KMS-11 (cell line): ENCODE results near the gene PSG11.
"Not testable (repeated sequence)": the region's sequence is repeated elsewhere in the genome, so short reads cannot be mapped to it uniquely, and the experiment has no call there.

Experiments
- H2AFZ ChIP-seq: fragments of 200-600 bp; sonication (generic); 2 replicates; pipeline ENCODE4 v1.6.1; 2016; ENCODE audit warnings: antibody characterized with exemption, mixed run types, low read depth
- H3K27ac ChIP-seq: fragments of 200-600 bp; sonication (generic); 2 replicates; pipeline ENCODE4 v1.6.1; 2016; ENCODE audit warnings: mild to moderate bottlenecking, mixed run types
- H3K27me3 ChIP-seq: fragments of 200-600 bp; sonication (generic); 2 replicates; pipeline ENCODE4 v1.6.1; 2017; ENCODE audit warnings: mild to moderate bottlenecking, low read depth, mixed run types, moderate library complexity; ENCODE audit not compliant: insufficient read depth
- H3K36me3 ChIP-seq: fragments of 200-600 bp; sonication (generic); 2 replicates; pipeline ENCODE4 v1.6.1; 2017; ENCODE audit warnings: mild to moderate bottlenecking, mixed run types; ENCODE audit not compliant: insufficient read depth
- H3K4me1 ChIP-seq: fragments of 200-600 bp; sonication (generic); 2 replicates; pipeline ENCODE4 v1.6.1; 2016; ENCODE audit warnings: mild to moderate bottlenecking, low read depth, mixed run types; ENCODE audit not compliant: poor library complexity, severe bottlenecking
- H3K4me2 ChIP-seq: fragments of 200-600 bp; sonication (generic); 2 replicates; pipeline ENCODE4 v1.7.0; 2016; ENCODE audit warnings: mild to moderate bottlenecking, mixed run types
- H3K4me3 ChIP-seq: fragments of 200-600 bp; sonication (generic); IDR thresholded peaks from 2 replicates; pipeline ENCODE4 v1.6.1; 2017; ENCODE audit warnings: low read depth, low read length, mixed read lengths; ENCODE audit not compliant: insufficient read depth
- H3K79me2 ChIP-seq: fragments of 200-600 bp; sonication (generic); 2 replicates; pipeline ENCODE4 v1.6.1; 2016; ENCODE audit warnings: low read depth, mixed run types; ENCODE audit not compliant: insufficient read depth
- H3K9ac ChIP-seq: fragments of 200-600 bp; sonication (generic); 2 replicates; pipeline ENCODE4 v1.6.1; 2016; ENCODE audit warnings: mild to moderate bottlenecking, mixed run types
- H4K20me1 ChIP-seq: fragments of 200-600 bp; sonication (generic); 2 replicates; pipeline ENCODE4 v1.6.1; 2016; ENCODE audit warnings: mild to moderate bottlenecking, mixed run types; ENCODE audit not compliant: insufficient read depth

PSG11 gene

DNA sequence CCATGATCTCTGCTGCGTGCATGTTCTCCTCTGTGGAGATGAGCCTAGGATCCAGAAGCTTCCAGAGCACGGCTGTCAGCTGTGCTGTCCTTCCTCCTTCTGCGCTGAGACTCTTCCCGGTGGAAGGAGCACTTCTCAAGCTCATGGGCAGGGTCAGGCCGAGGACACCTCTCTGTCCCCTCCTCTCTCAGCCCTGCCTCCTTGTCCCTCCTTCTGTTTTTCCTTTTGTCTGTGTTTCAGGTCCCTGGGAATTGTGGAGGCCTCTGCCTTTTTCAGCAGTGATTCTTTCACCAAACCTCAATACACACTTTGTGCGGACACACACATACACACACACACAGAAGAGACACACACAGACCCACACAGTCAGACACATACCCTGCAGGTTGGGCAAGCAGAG lies at the start of gene PSG11:
TSS of gene PSG11 (minus strand) at position 101 of the 400 bp plus-strand sequence. CDS start at position 4, 97 bp downstream.
- not testable (repeated sequence) for H3K36me3 ChIP-seq, H3K79me2 ChIP-seq, H3K4me3 ChIP-seq, H3K4me1 ChIP-seq, H3K27ac ChIP-seq, H3K9ac ChIP-seq, H3K27me3 ChIP-seq, H2AFZ ChIP-seq, H4K20me1 ChIP-seq, H3K4me2 ChIP-seq

DNA sequence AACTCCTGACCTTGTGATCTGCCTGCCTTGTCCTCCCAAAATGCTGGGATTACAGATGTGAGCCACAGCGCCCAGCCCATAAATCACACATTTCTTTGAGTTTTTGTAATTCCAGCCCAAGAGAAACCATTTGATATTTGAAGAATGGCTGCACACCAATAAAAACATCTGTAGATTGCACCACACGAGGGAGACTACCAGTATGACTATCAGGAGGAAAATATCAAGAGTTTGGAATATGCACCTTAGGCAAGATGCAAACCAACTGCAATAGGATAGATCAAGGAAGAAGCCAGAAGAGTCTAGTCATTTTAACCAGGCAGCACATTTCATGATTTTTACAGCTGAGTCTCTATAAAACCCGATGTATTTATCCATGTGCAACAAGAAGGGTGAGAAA lies 36.1 kb upstream of the PSG11 start:
- not testable (repeated sequence) for H3K4me3 ChIP-seq, H3K9ac ChIP-seq, H3K27ac ChIP-seq, H4K20me1 ChIP-seq, H3K4me1 ChIP-seq, H3K79me2 ChIP-seq, H2AFZ ChIP-seq, H3K27me3 ChIP-seq, H3K36me3 ChIP-seq, H3K4me2 ChIP-seq

DNA sequence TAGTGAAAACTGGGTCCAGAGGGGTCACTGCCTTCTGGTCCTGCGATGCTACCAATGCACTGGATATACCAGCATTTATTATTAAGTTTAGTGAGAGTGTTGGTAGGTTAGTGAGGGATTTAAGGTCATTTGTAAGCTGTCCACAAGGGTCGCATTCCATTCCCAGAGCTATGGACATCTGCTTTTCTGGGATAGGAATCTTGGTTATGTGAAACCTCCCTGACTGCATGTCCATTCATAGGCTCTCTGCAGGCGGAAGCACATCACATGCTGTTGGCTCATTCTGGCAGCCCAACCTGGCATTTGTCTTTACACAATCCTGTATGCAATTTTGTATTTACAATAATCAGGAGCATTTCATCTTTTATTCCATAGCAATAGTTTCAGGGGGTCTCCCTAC lies 35.1 kb upstream of the PSG11 start:
- H4K20me1 ChIP-seq, H3K79me2 ChIP-seq, H3K27me3 ChIP-seq, H3K4me2 ChIP-seq, H3K27ac ChIP-seq, H3K4me3 ChIP-seq, H2AFZ ChIP-seq, H3K9ac ChIP-seq, H3K4me1 ChIP-seq, H3K36me3 ChIP-seq: not testable (repeated sequence)

DNA sequence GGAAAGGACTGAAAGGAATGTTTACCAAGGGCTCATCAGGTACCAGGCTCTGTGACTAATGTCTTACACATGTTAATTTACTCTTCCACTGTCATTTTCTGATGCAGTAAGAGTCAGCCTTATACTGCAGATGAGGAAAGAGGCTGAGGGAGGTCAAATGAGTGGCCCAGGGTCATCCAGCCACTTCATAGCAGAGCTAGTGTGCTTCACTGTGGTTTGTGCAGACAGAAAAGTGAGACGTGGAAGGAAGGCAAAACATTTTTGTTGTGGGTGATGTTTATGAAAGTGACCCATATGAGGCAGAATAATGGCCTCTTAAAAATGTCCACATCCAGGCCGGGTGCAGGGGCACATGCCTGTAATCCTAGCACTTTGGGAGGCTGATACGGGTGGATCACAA lies 34.0 kb upstream of the PSG11 start:
- H3K27me3 ChIP-seq, H3K36me3 ChIP-seq, H2AFZ ChIP-seq, H4K20me1 ChIP-seq, H3K4me1 ChIP-seq, H3K79me2 ChIP-seq, H3K4me2 ChIP-seq, H3K9ac ChIP-seq, H3K4me3 ChIP-seq, H3K27ac ChIP-seq: not testable (repeated sequence)

DNA sequence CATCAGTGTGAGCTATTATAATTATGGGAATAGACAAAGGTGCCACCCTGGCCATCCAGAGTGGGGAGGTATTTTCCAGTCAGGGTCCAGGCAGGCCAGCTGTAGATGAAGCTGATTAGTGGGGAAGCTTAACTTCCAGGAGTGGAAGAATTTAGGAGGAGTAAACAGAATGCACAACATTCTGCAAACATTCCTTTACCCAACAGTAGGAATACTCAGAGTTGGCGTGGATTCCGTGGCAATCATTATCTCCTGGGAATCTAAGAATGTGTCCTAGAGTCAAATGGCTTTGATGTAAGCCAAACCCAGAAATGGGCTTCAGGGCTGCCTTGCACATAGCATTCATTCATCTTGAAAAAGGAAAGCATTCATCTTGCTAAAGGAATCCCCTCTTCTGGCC lies 33.2 kb upstream of the PSG11 start:
- not testable (repeated sequence) for H3K4me1 ChIP-seq, H3K4me3 ChIP-seq, H3K79me2 ChIP-seq, H3K4me2 ChIP-seq, H3K9ac ChIP-seq, H2AFZ ChIP-seq, H3K27ac ChIP-seq, H4K20me1 ChIP-seq, H3K27me3 ChIP-seq, H3K36me3 ChIP-seq

DNA sequence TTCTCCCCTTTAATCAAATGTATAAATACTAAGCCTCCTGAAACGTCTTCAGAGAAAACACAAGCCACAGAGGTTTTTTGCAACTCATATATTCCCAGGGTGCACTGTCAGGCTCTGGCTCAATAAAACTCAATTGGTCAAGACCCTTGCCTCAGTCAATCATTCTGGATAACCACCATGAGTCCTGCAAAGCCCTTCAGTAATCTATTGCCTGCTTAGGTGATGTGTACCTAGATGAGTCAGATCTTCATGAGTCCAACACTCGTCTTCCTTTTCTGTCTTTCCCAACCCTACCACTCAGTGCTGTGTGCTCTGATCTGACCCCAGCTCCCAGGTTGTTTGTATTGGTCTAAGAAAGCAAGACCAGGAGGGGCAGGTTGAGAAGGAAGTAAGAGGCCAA lies 32.2 kb upstream of the PSG11 start:
- H3K4me2 ChIP-seq, H3K27ac ChIP-seq, H2AFZ ChIP-seq, H3K36me3 ChIP-seq, H3K4me3 ChIP-seq, H4K20me1 ChIP-seq, H3K4me1 ChIP-seq, H3K79me2 ChIP-seq, H3K27me3 ChIP-seq, H3K9ac ChIP-seq: not testable (repeated sequence)

DNA sequence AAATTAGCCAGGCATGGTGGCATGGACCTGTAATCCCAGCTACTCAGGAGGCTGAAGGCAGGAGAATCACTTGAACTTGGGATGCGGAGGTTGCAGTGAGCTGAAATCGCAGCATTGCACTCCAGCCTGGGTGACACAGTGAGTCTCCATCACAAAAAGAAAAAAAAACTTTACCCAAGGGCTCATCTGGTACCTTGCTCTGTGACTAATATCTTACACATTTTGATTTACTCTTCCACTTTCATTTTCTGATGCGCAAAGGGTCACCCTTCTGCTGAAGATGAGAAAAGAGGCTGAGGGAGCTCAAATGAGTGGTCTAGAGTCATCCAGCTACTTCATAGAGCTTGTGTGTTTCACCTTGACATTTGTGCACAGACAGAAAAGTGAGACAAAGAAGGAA lies 21.7 kb upstream of the PSG11 start:
- H3K4me3 ChIP-seq, H3K9ac ChIP-seq, H3K36me3 ChIP-seq, H2AFZ ChIP-seq, H3K4me1 ChIP-seq, H4K20me1 ChIP-seq, H3K27ac ChIP-seq, H3K27me3 ChIP-seq, H3K4me2 ChIP-seq, H3K79me2 ChIP-seq: not testable (repeated sequence)

DNA sequence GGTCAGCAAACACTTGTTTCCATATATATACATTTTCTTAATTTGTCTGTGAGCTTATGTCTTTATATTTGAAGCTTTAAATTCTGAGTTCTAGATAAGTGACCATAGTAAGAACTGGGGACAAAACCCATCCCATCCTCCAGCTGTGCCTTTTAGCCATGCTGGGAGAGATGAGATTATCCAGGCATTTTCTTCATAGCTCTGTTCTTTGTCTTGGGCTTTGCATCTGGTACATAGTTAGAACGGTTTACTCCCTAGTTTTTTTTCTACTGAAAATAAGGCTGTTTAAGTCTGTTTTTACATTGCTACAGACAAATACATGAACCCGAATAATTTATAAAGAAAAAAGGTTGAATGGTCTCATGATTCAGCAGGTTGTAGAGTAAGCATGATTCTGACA lies 20.3 kb upstream of the PSG11 start:
- not testable (repeated sequence) for H3K9ac ChIP-seq, H3K27ac ChIP-seq, H4K20me1 ChIP-seq, H3K36me3 ChIP-seq, H3K79me2 ChIP-seq, H2AFZ ChIP-seq, H3K4me2 ChIP-seq, H3K27me3 ChIP-seq, H3K4me3 ChIP-seq, H3K4me1 ChIP-seq

DNA sequence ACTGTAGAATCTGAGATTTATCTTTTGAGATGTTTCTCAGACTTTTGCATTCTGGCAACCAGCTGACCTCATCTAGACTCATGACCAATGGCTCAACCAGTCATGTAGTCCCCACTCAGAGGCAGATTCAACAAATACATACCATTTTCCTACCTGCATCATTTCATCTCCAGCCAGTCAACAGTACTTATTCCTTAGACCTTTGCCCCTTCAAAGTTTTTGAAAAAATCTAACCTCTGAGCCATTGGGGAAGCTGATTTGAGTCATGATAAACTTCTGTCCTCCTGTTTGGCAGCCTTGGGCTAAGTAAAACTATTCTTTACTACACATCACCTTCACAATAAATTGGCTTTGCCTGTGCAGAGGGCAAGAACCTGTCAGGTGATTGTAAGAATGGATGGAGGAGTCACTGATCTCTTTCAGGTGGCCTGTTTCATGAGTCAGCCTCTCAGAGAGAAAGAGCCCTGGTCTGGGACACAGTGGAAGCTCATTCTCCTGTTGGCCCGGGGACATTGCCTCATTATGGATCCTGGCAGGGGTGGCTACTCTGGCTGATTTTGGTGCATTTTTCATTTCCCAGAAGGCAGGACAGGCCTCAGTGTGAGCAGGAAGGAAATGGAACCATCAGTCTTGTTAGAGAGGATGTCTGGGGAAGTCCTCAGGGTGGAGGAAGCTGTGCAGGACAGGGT lies 17.4 kb upstream of the PSG11 start:
- H3K4me1 ChIP-seq, H3K27ac ChIP-seq, H3K79me2 ChIP-seq, H3K27me3 ChIP-seq, H3K9ac ChIP-seq, H2AFZ ChIP-seq, H3K4me3 ChIP-seq, H3K36me3 ChIP-seq, H3K4me2 ChIP-seq, H4K20me1 ChIP-seq: not testable (repeated sequence)

DNA sequence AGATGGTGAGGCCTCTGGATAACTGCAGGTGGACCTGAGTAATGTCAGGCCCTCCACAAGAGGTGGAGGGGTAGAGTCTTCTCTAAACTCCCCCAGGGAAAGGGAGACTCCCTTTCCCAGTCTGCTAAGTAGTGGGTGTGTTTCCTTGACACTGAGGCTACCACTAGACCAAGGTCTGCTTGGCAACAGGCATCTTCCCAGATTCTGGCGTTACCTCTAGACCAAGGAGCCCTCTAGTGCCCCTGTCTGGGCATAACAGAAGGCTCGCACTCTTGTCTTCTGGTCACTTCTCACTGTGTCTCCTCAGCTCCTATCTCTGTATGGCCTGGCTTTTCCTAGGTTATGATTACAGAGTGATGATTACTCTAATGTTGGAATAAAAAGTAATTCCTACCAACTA lies 5.4 kb upstream of the PSG11 start:
- H3K4me2 ChIP-seq, H3K36me3 ChIP-seq, H3K9ac ChIP-seq, H3K27ac ChIP-seq, H3K4me1 ChIP-seq, H3K4me3 ChIP-seq, H3K27me3 ChIP-seq, H3K79me2 ChIP-seq, H4K20me1 ChIP-seq, H2AFZ ChIP-seq: not testable (repeated sequence)
